ENCODE data around the gene INAFM1. TPM values are rescaled to one million over a fixed set of nuclear protein-coding genes. Genes with fewer than 3 reads are reported as not detected.

The INAFM1 gene
- 10 to 100 TPM in 1 of 4 donors, 1 to 10 TPM in 3; 6.0 to 13.6 (median 8.2) TPM for total RNA-seq

DNA sequence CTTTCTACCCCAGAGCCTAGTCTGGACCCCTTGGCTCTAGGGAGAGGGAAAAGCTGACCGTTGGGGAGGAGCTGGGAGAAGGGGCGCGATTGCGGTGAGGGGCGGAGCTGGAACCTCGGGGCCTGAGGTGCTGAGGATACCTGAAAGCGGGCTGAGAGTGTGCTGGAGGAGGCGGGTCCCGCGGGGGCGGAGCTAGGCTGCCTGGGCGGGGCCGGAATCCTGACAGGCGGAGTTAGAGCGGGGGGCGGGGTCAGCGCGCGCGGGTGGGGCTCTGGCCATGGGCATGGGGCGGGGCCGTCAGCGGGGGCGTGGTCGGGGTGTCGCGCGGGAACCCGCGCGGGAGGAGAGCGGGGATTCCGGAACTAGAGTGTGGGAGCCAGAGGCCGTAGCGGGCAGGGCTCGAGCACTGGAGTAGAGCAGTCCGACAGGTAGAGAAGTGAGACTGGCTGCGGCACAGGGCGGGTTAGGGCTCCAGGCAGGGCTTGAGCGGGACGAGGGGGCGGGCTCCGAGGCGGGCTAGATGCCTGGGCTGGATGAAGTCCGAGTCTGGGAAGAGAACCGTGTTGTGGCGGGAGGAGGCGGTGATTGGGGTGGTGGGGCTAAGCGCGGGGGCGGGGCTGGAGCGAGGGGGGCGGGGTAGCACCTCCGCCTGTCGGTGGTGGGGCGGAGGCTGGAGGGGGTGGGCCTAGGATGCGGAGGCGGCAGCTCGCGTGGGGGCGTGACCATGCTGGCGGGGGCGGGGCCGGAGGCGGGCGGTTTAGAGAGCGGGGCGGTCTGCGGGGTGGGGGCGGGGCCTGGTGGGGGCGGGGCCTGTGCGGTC, at the start of gene INAFM1:
Gene INAFM1, plus strand, starts transcription at position 815 of the 820 bp plus-strand sequence. CDS start 35 bp downstream, outside the sequence.
- DNase-seq (ENCODE audit: low spot score in 2 of 2) = peak; percentile 97 to 100
- peak in 1 of 2 donors; percentile 25 for TF ChIP-seq POLR2A (IDR thresholded peaks at IDR 0.05)
- TF ChIP-seq, protein P1, sequence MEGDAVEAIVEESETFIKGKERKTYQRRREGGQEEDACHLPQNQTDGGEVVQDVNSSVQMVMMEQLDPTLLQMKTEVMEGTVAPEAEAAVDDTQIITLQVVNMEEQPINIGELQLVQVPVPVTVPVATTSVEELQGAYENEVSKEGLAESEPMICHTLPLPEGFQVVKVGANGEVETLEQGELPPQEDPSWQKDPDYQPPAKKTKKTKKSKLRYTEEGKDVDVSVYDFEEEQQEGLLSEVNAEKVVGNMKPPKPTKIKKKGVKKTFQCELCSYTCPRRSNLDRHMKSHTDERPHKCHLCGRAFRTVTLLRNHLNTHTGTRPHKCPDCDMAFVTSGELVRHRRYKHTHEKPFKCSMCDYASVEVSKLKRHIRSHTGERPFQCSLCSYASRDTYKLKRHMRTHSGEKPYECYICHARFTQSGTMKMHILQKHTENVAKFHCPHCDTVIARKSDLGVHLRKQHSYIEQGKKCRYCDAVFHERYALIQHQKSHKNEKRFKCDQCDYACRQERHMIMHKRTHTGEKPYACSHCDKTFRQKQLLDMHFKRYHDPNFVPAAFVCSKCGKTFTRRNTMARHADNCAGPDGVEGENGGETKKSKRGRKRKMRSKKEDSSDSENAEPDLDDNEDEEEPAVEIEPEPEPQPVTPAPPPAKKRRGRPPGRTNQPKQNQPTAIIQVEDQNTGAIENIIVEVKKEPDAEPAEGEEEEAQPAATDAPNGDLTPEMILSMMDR (IDR thresholded peaks at IDR 0.05) = no peak
- WGBS, 2 donors = 1% methylated on average over 43 to 48 of the region's 72 CpGs
- H3K4me3 ChIP-seq (ENCODE audit: low read depth, poor library complexity, severe bottlenecking) = peak within 1 kb of the TSS; percentile 75
- intact Hi-C loops (cut with DNase I; ENCODE audit: low total_unique reads) = no loop called here

DNA sequence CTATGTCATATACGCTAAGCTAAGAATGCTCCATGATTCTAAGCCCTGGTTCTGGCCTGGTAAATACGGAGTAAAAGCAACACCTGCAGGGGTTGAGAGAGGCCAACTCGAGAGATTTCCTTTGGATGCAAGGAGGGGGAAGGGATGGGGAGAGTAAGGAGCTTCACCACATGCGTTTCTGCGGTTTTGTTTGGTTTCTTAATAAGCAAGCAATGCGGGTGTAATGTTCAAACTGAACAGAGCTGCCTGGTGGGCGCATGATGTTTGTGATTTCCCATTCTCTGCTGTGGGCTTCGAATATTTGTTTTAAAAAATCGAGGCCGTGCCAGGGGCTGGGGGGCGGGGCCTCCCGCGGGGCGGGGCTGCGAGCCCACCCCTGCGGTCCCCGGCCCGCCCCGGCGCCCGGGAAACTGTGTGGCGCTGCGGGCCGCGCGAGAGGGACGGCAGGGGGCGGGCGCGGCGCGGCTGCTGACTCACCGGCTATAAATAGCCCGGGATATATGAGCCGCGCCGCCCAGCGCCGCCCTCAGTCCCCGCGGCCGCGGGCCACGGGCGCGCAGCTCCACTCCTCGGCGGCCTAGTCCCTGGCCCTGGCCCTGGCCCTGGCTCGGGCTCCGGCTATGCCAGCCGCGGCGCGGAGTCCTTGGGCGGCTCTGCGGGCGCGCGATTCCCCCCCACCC, 48.8 kb upstream of the INAFM1 start:
- intact Hi-C loops (cut with DNase I; ENCODE audit: low total_unique reads) = no loop called here
- WGBS, 2 donors = 5 to 6% methylated on average over 34 to 43 of the region's 59 CpGs
- H3K4me3 ChIP-seq (ENCODE audit: low read depth, poor library complexity, severe bottlenecking) = peak overlapping the region; percentile 22
- TF ChIP-seq, protein P1 (IDR thresholded peaks at IDR 0.05) = no peak
- TF ChIP-seq POLR2A (IDR thresholded peaks at IDR 0.05) = peak in 1 of 2 donors; percentile 100
- DNase-seq (ENCODE audit: low spot score in 2 of 2) = peak; percentile 80 to 98

GRCh38 chr19:47226426-47227351, 48.0 kb upstream of the INAFM1 start:
- peak; percentile 93 to 97 for DNase-seq (ENCODE audit: low spot score in 2 of 2)
- peak overlapping the region; percentile 30 for H3K4me3 ChIP-seq (ENCODE audit: low read depth, poor library complexity, severe bottlenecking)
- intact Hi-C loops (cut with DNase I; ENCODE audit: low total_unique reads) = no loop called here
- TF ChIP-seq, protein P1 (IDR thresholded peaks at IDR 0.05) = no peak
- TF ChIP-seq POLR2A (IDR thresholded peaks at IDR 0.05) = no peak
- 2 to 5% methylated on average over 36 to 39 of the region's 56 CpGs for WGBS, 2 donors

DNA sequence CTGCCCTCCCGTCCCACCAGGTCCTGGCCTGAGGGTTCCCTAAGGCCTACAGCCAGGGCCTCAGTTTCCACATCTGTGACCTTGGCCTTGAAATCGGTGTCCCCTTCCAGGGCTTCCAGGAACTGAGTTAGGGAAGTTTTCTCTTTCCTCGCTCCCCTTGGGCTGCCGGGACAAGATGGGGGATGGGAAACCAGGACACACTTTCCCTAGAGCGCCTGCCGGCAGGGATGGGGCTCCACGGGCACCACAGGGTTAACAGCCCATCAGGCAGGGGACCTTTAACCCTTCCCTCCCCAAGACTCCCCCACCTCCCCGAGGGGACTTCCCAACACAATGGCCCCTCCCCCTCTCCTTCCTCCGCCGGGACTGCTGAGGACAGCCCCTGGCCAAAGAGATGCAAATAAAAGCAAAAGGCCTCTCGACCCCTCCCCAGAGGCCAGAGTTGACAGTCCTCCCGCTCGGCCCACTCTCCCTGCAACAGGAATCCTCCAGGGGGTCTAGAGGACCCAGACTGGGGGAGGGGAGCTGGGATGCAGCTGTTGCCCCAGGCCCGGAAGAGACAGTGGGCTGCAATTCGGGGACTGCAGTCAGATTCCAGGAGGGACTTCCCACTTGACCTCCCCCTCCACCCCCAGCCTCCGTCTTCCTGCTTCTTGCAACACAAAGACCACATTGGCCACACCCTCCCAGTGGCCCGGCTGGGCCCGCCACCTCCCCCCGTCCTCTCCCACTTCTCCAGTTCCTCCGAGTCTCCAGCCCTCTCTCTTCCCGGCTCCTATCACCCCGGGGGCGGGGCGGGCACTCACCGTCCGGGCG, 47.1 kb upstream of the INAFM1 start:
- TF ChIP-seq, protein P1 (IDR thresholded peaks at IDR 0.05) = no peak
- TF ChIP-seq POLR2A (IDR thresholded peaks at IDR 0.05) = no peak
- peak overlapping the region; percentile 30 for H3K4me3 ChIP-seq (ENCODE audit: low read depth, poor library complexity, severe bottlenecking)
- peak; percentile 92 to 98 for DNase-seq (ENCODE audit: low spot score in 2 of 2)
- 2% methylated on average over 26 to 27 of the region's 27 CpGs for WGBS, 2 donors
- intact Hi-C loops (cut with DNase I; ENCODE audit: low total_unique reads) = no loop called here

Data from lower leg skin (tissue), 4 donors.